ENCODE measurements around the gene ARHGAP30.
"Not testable (repeated sequence)": the region's sequence is repeated elsewhere in the genome, so short reads cannot be mapped to it uniquely, and the experiment has no call there.

Gene ARHGAP30, protein sequence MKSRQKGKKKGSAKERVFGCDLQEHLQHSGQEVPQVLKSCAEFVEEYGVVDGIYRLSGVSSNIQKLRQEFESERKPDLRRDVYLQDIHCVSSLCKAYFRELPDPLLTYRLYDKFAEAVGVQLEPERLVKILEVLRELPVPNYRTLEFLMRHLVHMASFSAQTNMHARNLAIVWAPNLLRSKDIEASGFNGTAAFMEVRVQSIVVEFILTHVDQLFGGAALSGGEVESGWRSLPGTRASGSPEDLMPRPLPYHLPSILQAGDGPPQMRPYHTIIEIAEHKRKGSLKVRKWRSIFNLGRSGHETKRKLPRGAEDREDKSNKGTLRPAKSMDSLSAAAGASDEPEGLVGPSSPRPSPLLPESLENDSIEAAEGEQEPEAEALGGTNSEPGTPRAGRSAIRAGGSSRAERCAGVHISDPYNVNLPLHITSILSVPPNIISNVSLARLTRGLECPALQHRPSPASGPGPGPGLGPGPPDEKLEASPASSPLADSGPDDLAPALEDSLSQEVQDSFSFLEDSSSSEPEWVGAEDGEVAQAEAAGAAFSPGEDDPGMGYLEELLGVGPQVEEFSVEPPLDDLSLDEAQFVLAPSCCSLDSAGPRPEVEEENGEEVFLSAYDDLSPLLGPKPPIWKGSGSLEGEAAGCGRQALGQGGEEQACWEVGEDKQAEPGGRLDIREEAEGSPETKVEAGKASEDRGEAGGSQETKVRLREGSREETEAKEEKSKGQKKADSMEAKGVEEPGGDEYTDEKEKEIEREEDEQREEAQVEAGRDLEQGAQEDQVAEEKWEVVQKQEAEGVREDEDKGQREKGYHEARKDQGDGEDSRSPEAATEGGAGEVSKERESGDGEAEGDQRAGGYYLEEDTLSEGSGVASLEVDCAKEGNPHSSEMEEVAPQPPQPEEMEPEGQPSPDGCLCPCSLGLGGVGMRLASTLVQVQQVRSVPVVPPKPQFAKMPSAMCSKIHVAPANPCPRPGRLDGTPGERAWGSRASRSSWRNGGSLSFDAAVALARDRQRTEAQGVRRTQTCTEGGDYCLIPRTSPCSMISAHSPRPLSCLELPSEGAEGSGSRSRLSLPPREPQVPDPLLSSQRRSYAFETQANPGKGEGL

DNA sequence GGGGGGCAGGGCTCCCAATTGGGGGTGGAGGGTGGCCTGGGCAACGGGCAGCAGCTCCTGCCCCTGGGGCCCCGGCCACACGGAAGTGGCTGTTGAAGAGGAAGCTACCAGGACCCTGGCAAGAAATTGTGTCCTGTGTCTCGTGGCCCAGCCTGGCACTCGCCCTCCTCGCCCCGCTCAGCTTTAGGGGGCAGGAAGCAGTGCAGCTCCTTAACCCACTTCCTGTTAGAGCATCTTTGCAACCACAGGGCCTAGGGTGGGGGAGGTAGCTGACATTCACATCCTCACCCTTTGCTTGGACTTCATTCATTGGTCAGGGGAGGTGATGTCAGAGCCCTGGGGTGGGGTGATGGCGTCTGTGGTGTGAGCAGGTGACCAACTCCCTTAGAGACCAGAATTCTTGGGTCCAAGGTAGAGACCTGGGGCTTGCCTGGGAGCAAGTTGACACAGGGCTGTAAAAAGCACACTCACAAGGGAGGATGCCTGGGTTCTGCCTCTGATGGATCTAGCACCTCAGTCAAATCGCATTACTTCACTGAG is at the start of gene ARHGAP30:
ARHGAP30 (minus strand) TSS at position 161 of the 540 bp plus-strand sequence. CDS start 267 bp downstream, outside the sequence.
- peak; percentile 49 for DNase-seq (ENCODE audit: low read depth)

DNA sequence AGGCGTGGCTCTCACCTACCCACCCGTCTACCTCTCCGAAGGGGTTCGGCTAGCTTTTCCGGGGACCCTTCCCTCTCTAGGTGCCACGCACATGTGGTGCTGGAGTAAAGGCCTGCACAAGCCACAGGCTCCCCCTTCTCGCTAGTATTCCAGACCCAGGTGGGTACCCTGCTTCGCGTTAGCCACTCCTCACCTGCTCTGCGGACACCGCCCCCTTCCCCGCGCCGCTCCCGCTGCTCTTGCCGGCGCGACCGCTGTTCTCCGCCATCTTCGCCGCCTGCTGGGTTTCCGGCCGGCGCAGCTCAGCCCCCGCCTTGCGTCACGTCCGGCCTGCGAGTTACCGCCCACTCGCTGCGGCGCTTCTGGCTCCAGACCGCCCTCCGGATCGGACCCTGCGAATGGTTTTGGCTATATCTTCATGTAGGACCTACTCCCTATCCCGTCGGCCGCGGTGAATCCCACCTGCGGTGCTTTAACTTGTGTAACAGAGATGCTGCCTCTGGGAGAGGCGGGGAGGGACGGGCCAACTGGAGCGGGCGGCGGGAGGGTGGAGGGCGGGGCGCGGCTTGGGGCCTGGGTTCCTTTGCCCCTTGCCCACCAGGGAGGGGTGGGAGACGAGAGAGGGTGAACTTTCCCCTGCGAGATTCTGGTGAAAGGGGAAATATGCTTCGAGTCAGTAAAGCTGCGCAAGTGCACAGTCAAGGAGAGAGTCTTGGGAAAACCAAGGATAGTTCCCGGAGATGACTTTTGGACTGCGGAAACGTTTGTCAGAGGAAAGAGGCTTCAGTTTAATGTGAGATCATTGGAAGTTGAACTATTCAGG is 48.3 kb upstream of the ARHGAP30 start, which contains the start of the genes NIT1 and PFDN2:
NIT1 (plus strand) TSS at position 347 of the 823 bp plus-strand sequence; CDS start at position 419, 72 bp downstream.
PFDN2 (minus strand) TSS at position 279 of the 823 bp plus-strand sequence; CDS start at position 268, 11 bp downstream.
- peak; percentile 72 for DNase-seq (ENCODE audit: low read depth)

DNA sequence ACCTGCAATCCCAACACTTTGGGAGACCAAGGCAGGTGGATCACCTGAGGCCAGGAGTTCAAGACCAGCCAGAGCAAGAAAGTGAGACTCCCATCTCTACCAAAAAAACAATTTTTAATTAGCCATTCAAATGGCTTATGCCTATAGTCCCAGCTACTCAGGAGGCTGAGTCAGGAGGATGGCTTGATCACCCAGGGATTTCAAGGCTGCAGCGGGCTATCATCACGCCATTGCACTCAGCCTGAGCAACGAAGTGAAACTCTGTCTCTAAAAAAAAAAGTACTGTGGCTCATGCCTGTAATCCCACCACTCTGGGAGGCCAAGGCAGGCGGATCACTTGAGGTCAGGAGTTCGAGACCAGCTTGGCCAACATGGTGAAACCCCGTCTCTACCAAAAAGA is 46.3 kb upstream of the ARHGAP30 start:
- not testable (repeated sequence) for DNase-seq (ENCODE audit: low read depth)

DNA sequence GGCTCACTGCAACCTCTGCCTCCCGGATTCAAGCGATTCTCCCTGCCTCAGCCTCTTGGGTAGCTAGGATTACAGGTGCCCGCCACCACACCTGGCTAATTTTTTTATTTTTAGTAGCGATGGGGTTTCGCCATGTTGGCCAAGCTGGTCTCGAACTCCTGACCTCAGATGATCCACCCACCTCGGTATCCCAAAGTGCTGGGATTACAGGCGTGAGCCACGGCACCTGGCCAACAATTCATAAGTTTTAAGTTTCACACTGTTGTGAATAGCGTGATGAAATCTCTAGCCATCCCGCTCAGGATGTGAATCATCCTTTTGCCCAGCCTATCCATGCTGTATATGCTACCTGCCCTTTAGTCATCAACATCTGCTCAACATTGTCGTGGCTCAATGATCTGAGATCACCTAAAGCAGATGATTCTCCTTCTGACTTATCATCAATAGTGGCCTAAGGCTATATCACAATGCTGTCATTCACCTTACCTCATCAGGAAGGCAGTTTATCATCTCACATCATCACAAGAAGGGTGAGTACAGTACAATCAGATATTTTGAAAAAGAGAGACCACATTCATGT is 45.5 kb upstream of the ARHGAP30 start:
- DNase-seq (ENCODE audit: low read depth) = no peak

DNA sequence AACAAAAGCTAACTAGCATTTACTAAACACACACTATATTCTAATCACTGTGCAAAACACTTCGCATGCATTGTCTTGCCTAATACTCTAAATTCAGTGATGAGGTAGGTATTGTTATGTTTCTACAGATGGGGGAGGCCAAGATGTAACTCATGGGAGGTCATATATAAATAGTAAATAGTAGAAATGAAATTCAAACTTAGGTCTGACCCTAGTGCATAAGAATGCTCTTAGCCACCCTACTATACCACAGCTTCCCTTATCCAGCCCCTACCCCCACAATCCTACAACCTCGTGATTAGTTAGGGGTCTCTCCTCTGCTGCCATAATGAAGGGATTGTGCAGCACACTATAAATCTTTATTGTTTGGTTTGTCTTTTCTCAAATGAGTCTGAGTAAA is 44.9 kb upstream of the ARHGAP30 start:
- DNase-seq (ENCODE audit: low read depth) = no peak

DNA sequence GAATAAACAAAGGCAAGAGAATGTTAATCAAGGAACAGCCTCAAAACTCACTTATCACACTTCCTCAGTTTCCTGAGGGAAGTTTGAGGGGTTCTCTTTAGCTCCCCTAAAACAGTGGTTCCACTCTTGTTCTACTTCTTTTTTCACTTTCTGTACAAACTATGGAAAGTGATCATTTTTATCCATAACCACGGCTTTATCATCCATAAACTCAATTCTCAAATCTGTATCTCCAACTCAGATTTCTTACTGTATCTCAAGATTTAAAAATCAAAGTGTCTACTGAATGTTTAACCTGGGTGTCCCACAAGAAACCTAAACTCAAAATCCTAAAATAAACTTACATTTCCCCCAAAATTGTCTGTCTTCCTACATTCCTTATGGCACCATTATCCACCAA is 44.2 kb upstream of the ARHGAP30 start:
- DNase-seq (ENCODE audit: low read depth) = no peak

DNA sequence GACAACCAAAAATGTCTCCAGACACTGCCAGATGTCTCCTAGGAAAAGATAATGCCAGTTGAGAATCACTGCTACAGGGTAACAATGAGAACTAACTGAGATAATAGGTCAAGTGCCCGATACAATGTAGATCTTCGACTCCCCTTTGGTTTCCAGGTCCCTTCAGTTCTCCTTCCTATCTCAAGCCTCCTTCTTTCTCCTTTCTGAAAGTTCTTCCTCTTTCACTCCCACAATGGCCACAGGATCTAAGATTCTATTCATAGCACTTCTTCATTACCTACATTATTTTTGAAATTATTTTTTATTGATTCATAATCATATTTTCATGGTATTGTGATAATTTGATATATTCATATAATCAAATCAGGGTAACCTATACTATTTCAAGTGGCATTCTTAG is 41.8 kb upstream of the ARHGAP30 start:
- no peak for DNase-seq (ENCODE audit: low read depth)

DNA sequence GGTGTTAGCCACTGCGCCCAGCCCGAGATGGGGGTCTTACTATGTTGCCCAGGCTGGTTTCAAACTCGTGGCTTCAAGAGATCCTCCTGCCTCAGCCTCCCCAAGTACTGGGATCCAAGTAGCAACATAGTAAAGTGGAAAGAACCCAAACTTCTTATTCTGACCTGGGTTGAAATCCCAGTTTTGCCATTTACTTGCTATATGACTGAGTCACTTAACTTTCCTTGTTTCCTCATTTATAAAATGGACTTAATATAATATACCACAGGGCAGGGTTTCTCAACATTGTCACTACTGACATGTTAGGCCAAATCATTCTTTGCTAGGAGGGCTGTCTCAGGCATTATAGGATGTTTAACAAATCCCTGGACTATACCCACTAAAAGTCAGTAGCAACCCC is 41.4 kb upstream of the ARHGAP30 start:
- DNase-seq (ENCODE audit: low read depth) = no peak

DNA sequence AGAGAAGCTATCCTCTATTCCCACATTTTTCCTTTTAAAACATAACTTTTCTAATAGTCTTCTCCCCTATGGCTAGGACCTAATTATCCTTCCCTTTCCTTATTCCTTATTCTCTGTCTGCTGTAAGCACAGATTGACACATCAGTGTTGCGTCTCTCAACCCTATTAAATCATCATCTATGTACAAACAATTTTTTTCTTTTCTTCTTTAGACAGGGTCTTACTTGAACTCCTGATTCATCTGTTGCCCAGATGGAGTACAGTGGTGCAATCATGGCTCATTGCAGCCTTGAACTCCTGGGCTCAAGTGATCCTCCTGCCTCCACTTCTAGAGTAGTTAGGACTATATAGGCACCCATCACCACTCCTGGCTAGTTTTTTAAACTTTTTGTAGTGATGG is 36.7 kb upstream of the ARHGAP30 start:
- no peak for DNase-seq (ENCODE audit: low read depth)

DNA sequence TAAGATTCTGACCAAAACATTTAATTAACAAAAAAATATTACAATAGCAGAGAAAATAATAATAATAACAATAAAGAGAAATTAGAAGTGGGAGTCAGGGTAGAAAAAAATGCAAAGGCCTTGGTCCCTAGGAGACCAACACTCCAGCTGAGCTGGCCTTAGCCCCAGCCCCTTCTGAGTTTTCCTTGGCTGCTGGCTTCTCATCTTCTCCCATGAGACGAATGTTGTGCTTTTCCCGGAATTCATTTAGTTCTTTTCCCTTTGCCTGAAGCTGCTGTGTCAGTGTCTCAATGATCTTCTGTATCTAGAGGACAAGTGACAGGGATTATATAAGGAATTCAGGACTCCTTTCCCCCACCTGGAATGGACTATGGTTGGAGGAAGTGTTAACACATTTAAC is 30.9 kb upstream of the ARHGAP30 start:
- DNase-seq (ENCODE audit: low read depth) = no peak

DNA sequence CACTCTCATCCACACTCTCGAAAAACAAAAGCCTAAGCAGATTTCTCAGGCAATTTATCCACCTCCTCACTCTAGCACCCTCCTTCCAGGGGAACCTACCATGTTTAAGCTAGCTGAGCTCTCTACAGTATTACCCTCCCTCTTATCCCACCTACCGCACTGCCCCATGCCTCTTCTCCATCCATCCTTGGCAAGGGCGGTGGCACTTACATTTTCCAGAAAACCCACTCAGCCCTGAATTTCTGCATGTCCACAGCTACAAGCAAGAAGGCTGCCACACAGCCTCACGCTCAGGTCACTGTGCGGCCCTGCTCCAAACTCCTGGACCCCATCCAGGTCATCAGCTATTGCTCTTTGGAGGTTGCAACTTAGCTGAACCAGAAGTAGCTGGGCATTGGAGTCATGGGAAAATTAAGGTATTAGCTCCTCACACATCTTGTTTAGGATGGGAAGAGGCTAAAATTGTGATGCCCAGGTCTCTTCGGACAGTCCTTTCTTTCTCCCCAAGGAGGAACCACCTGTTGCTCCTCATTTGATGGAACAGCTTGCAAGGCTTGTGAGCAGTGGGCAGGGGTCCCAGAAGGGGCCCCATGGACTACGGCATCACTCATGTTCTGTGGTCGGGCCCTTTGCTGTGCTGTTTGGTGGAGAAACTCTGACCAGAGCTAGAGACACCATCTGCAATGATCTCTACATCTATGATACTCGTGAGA is 29.6 kb upstream of the ARHGAP30 start:
- no peak for DNase-seq (ENCODE audit: low read depth)

DNA sequence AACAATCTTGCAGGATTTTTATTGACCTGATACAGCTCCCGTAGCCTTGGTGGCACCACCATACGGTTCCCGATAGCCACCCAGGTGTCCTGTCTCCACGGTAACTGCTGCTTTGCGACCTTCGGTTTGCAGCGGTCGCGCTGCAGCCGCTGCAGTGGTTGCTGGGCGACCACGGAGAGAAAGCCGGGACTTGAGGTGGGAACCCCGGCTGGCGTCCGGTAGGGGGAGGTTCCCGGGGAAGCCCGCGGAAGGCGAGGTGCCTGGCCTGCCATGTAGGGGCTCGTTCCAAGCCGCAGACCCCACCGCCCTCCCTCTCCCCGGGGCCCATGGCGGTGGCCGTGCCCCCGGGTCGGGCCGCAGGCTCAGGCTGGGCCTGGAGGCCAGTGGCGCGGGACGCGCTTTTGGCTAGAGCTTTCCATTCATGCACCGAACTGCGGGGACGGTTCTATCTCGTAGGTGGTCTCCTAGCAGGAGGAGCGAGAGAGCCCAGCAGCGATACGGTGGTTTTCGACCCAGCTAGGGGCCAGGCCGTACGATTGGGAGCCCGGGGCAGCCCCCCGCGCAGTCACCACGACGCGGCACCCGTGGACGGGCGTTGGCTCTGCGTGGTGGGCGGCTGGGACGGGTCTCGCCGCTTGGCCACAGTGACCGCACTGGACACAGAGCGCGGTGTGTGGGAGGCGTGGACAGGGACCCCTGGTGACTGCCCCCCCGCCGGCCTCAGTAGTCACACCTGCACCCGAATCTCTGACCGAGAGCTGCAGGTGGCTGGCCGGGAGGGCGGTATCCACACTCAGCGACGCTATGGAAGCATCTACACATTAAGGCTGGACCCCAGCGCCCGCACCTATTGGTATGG is 28.7 kb upstream of the ARHGAP30 start, which contains the start of gene KLHDC9:
KLHDC9 (plus strand) TSS at position 152 of the 859 bp plus-strand sequence; CDS start at position 327, 175 bp downstream.
- peak; percentile 43 for DNase-seq (ENCODE audit: low read depth)

DNA sequence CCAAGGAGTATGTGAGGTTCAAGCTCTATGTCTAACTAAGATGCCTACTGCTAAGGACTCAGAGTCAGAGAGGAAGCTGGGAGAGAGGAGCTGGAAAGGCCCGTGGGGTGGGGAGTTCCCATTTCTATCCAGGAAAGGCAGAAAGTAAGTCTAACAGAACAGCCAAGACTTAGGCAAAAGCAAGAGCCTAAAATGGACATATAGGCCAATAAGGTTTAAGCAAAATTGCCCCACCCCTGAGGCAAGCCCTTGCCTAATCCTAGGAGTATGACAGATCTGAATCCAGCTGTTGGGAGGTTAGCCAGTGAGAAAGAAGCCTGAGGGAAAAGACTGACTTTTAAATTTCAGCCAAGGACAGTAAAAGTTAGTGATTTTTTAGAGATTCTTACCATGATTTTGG is 26.8 kb upstream of the ARHGAP30 start:
- no peak for DNase-seq (ENCODE audit: low read depth)

DNA sequence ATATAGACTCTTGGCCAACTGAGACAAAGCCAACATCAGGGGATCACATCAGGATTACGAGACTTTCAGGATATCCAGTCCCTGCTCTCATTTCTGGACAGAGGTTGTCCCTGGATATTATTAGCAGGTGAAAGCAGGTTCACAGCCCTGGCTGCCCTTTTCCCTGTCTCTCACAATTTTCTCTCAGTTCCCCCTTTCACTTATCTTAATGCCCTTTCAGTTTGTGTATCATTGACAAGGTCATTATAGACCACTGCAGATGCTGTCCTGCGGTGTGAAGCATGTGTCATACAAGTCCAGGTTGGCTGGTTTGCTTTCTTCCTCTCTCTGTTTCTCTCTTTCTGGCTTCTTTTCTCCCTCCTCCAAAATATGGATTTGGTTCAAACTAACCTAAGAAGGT is 26.3 kb upstream of the ARHGAP30 start:
- no peak for DNase-seq (ENCODE audit: low read depth)

DNA sequence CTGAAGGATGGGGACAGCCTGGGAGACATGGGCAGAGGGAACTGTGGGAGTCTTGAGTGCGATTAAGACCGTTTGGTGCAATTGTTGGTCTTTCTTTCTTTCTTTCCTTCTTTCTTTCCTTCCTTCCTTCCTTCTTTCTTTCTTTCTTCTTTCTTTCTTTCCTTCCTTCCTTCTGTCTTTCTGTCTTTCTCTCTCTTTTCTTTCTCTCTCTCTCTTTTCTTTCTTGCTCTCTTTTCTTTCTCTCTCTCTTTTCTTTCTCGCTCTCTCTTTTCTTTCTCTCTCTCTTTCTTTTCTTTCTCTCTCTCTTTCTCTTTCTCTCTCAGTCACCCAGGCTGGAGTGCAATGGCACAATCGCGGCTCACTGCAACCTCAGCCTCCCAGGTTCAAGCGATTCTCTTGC is 25.5 kb upstream of the ARHGAP30 start:
- DNase-seq (ENCODE audit: low read depth) = no peak

DNA sequence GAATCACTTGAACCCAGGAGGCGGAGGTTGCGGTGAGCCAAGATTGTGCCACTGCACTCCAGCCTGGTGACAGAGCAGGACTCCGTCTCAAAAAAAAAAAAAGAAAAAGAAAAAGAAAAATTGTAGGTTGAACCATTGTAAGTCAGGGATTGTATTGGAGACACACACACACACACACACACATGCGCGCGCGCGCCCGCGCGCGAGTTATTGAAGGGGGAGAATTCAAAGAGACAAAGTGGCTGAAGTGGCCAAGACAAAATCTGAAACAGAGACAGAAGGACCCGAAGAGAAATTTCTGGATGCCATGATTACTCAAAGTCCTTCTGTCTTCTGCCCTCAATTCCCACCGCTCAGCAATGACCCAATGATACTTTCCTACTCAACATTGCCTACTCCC is 24.8 kb upstream of the ARHGAP30 start:
- no peak for DNase-seq (ENCODE audit: low read depth)

DNA sequence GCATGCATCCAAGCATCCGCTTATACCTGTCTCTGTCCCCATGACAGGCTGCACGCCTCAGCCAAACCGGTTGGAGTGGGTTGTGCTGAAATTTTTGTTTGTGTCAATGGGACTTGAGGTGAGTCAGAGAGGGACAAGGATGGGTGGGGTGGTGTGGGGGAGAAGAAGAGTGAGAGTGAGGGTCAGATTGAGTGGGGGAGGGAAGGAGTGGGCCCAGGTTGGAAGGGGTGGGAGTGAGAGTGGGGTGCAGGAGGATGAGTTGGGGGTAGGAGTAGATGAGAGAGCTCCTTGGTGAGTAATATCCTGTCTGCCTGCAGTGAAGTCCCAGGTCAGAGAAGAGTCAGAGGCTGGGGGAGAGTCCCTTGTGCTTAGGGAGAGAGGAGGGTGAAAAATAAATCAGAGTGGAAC is 22.9 kb upstream of the ARHGAP30 start:
- no peak for DNase-seq (ENCODE audit: low read depth)

DNA sequence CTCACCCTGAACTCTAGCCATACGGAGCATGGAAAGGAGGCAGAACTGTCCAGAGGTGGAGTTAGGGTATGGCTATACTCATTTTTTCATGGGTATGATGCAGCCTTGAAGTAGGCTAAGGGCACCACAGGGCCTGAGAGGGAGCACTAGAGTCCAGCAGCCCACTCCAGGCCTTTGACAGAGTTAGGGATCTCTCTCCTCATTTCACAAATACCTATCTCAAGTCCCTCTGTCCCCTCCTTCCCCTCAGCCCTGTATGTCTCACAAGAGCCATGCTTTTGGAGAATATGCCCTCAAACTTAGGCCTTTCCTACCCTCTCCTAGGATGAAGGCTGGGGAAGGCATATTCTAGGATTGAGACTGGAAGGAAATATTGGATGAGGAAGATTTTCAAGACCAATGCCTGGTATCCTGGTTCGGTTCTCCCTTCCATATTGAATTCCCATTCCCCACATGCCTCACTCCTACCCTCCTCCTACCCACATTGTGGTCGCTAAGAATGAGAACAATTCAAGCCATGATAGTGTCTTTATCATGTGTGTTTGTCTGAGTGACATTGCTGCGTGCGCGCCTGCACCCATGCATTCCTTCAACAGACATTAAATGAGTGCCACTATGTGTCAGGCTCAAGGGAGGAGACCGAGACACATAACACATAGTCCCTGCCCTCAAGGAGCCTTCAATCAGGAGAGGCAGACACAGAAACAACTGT is 22.3 kb upstream of the ARHGAP30 start:
- DNase-seq (ENCODE audit: low read depth) = no peak
